ENCODE results near the gene NCS1. TPM values are rescaled to one million over a fixed set of nuclear protein-coding genes. Genes with fewer than 3 reads are reported as not detected.

The NCS1 gene
- total RNA-seq, 1 experiment from 2014 or later, result 58.6 TPM

DNA sequence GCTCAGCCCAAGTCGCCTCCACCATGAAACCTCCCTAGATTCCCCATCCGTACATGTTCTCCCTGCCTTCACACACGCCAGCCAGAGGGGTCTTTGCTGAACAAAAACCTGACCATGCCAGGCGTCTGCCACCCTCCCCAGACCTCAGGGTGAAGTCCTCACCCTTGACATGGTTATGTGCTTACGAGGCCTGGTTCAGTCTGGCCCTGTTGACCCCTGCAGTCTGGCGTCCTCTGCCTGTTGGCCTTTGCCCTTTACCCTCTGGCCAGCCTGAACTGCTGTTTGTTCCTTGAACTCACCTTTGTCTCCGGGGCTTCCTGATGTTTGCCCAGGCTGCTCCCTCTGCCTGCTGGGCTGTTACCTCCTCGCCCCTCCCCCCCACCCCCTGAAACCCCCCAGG is 29.8 kb downstream of the NCS1 start:
- ChIA-PET CTCF (no interaction called here), POLR2A (ENCODE audit: low non-redundant PET) (no interaction called here)
- H3K4me1 ChIP-seq (ENCODE audit: insufficient read depth, low read length, poor library complexity, severe bottlenecking), result peaks cover 10% of the 10 kb centered on the region
- H3K4me3 ChIP-seq (ENCODE audit: low read depth, low read length, poor library complexity, severe bottlenecking), result no peak overlapping the region
- BruUV-seq (replicated peaks), result no TSS peak
- no peak overlapping the region for H3K27ac ChIP-seq (ENCODE audit: low read depth, low read length, poor library complexity, severe bottlenecking)
- no peaks in the 10 kb centered on the region for H3K9me3 ChIP-seq (ENCODE audit: low read depth, low read length, poor library complexity, severe bottlenecking)
- no peaks in the 10 kb centered on the region for H3K36me3 ChIP-seq (ENCODE audit: insufficient read depth, low read length, poor library complexity, severe bottlenecking)
- no peak for DNase-seq (ENCODE audit: low spot score)
- TF ChIP-seq, protein P1, sequence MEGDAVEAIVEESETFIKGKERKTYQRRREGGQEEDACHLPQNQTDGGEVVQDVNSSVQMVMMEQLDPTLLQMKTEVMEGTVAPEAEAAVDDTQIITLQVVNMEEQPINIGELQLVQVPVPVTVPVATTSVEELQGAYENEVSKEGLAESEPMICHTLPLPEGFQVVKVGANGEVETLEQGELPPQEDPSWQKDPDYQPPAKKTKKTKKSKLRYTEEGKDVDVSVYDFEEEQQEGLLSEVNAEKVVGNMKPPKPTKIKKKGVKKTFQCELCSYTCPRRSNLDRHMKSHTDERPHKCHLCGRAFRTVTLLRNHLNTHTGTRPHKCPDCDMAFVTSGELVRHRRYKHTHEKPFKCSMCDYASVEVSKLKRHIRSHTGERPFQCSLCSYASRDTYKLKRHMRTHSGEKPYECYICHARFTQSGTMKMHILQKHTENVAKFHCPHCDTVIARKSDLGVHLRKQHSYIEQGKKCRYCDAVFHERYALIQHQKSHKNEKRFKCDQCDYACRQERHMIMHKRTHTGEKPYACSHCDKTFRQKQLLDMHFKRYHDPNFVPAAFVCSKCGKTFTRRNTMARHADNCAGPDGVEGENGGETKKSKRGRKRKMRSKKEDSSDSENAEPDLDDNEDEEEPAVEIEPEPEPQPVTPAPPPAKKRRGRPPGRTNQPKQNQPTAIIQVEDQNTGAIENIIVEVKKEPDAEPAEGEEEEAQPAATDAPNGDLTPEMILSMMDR (conservative IDR thresholded peaks at IDR 0.05; ENCODE audit: low read depth, low read length), result no peak
- TF ChIP-seq EZH2 (IDR thresholded peaks at IDR 0.05; ENCODE audit: borderline replicate concordance, low read depth, low read length, poor library complexity, severe bottlenecking), result no peak
- no peaks in the 10 kb centered on the region for H3K27me3 ChIP-seq (replicated peaks; ENCODE audit: insufficient read depth, low read depth, low read length, poor library complexity)
- intact Hi-C loops (cut with micrococcal nuclease; ENCODE audit: unreplicated experiment), result no loop called here

- intact Hi-C loops (cut with micrococcal nuclease; ENCODE audit: unreplicated experiment), result no loop called here
Measured at GRCh38 chr9:130204341-130204740, 32.1 kb downstream of the NCS1 start.

GRCh38 chr9:130204959-130205358 is 32.8 kb downstream of the NCS1 start:
- BruUV-seq (replicated peaks), result no TSS peak
- H3K27ac ChIP-seq (ENCODE audit: low read depth, low read length, poor library complexity, severe bottlenecking), result no peak overlapping the region
- no peaks in the 10 kb centered on the region for H3K36me3 ChIP-seq (ENCODE audit: insufficient read depth, low read length, poor library complexity, severe bottlenecking)
- H3K27me3 ChIP-seq (replicated peaks; ENCODE audit: insufficient read depth, low read depth, low read length, poor library complexity), result no peaks in the 10 kb centered on the region
- peaks cover 25% of the 10 kb centered on the region for H3K4me1 ChIP-seq (ENCODE audit: insufficient read depth, low read length, poor library complexity, severe bottlenecking)
- no peaks in the 10 kb centered on the region for H3K9me3 ChIP-seq (ENCODE audit: low read depth, low read length, poor library complexity, severe bottlenecking)
- TF ChIP-seq, protein P1 (conservative IDR thresholded peaks at IDR 0.05; ENCODE audit: low read depth, low read length), result no peak
- no peak for TF ChIP-seq EZH2 (IDR thresholded peaks at IDR 0.05; ENCODE audit: borderline replicate concordance, low read depth, low read length, poor library complexity, severe bottlenecking)
- H3K4me3 ChIP-seq (ENCODE audit: low read depth, low read length, poor library complexity, severe bottlenecking), result no peak overlapping the region
- ChIA-PET CTCF (no interaction called here), POLR2A (ENCODE audit: low non-redundant PET) (no interaction called here)
- intact Hi-C loops (cut with micrococcal nuclease; ENCODE audit: unreplicated experiment), result no loop called here
- DNase-seq (ENCODE audit: low spot score), result no peak

More at GRCh38 chr9:130204341-130204740, 32.1 kb downstream of the NCS1 start:
- DNase-seq (ENCODE audit: low spot score), result no peak
- ChIA-PET CTCF (no interaction called here), POLR2A (ENCODE audit: low non-redundant PET) (no interaction called here)
- Histone ChIP-seq H3K27ac (ENCODE audit: low read depth, low read length, poor library complexity, severe bottlenecking) (no peak overlapping the region), H3K4me3 (ENCODE audit: low read depth, low read length, poor library complexity, severe bottlenecking) (no peak overlapping the region), H3K4me1 (ENCODE audit: insufficient read depth, low read length, poor library complexity, severe bottlenecking) (peaks cover 24% of the 10 kb centered on the region), H3K27me3 (replicated peaks; ENCODE audit: insufficient read depth, low read depth, low read length, poor library complexity) (no peaks in the 10 kb centered on the region), H3K36me3 (ENCODE audit: insufficient read depth, low read length, poor library complexity, severe bottlenecking) (no peaks in the 10 kb centered on the region), H3K9me3 (ENCODE audit: low read depth, low read length, poor library complexity, severe bottlenecking) (no peaks in the 10 kb centered on the region)
- no peak for TF ChIP-seq EZH2 (IDR thresholded peaks at IDR 0.05; ENCODE audit: borderline replicate concordance, low read depth, low read length, poor library complexity, severe bottlenecking)
- no TSS peak for BruUV-seq (replicated peaks)

DNA sequence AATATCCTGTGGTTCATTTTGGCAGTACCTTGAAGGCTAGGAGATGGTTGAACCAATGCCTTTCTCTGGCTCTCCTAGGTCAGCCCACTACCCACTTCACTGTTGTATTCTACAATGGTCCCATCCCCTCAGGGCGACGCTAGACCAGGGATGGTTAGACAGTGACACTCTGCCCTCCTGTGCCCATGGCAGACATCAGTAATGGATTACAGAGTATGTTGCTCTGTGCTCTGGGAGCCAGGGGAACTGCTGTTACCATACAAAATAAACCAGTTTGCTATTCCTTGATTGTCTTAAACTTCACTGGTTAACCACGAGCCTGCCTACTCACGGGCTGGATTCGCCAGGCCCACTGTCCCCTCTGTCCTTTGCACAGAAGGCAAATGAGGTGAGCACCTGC is 33.7 kb downstream of the NCS1 start:
- Histone ChIP-seq H3K36me3 (ENCODE audit: insufficient read depth, low read length, poor library complexity, severe bottlenecking) (no peaks in the 10 kb centered on the region), H3K4me1 (ENCODE audit: insufficient read depth, low read length, poor library complexity, severe bottlenecking) (peaks cover 25% of the 10 kb centered on the region), H3K27me3 (replicated peaks; ENCODE audit: insufficient read depth, low read depth, low read length, poor library complexity) (no peaks in the 10 kb centered on the region), H3K27ac (ENCODE audit: low read depth, low read length, poor library complexity, severe bottlenecking) (no peak overlapping the region), H3K9me3 (ENCODE audit: low read depth, low read length, poor library complexity, severe bottlenecking) (no peaks in the 10 kb centered on the region), H3K4me3 (ENCODE audit: low read depth, low read length, poor library complexity, severe bottlenecking) (no peak overlapping the region)
- intact Hi-C loops (cut with micrococcal nuclease; ENCODE audit: unreplicated experiment), result no loop called here
- no peak for DNase-seq (ENCODE audit: low spot score)
- POLR2A ChIA-PET (ENCODE audit: low non-redundant PET), result interaction anchor here (0.6 kb wide), 1 partner anchor 492 kb away, joined by 4 read pairs; no protein-coding TSS in a partner anchor
- TF ChIP-seq EZH2 (IDR thresholded peaks at IDR 0.05; ENCODE audit: borderline replicate concordance, low read depth, low read length, poor library complexity, severe bottlenecking), result no peak
- TF ChIP-seq, protein P1 (conservative IDR thresholded peaks at IDR 0.05; ENCODE audit: low read depth, low read length), result no peak
- BruUV-seq (replicated peaks), result no TSS peak
- CTCF ChIA-PET, result no interaction called here
